CD4-positive, alpha-beta memory T cell (primary cell): Measurements from ENCODE around the gene PIP5K1C. TPM values are rescaled to one million over a fixed set of nuclear protein-coding genes. Genes with fewer than 3 reads are reported as not detected.
"Not testable (repeated sequence)": the region's sequence is repeated elsewhere in the genome, so short reads cannot be mapped to it uniquely, and the experiment has no call there.

Source experiments
- CTCF ChIA-PET: fragments of 350-600 bp; sonication (Branson Sonifier 250); formaldehyde crosslinking; loops from one replicate; lab custom pipeline; 2021; ENCODE audit warnings: inconsistent platforms; ENCODE audit not compliant: partially characterized antibody; lab: Charles Lee
- POLR2A ChIA-PET: fragments of 350-600 bp; sonication (Branson Sonifier 250); formaldehyde crosslinking; loops from one replicate; lab custom pipeline; 2021; ENCODE audit not compliant: partially characterized antibody; lab: Charles Lee
- DNase-seq, 5 donors: peaks; one replicate each; pipeline versions ENCODE4 v3.0.0 to v3.0.0-alpha.2; 2020 to 2022; ENCODE audit warnings: mixed read lengths in 1 of 5
- H3K27ac ChIP-seq: one replicate; pipeline ENCODE4 v1.7.0; 2013; ENCODE audit warnings: low read depth, low read length
- H3K27me3 ChIP-seq: 2 replicates; pipeline ENCODE4 v1.7.0; 2013; ENCODE audit warnings: mild to moderate bottlenecking, low read length, moderate library complexity; ENCODE audit not compliant: insufficient read depth
- H3K36me3 ChIP-seq: 2 replicates; pipeline ENCODE4 v1.7.0; 2013; ENCODE audit warnings: mild to moderate bottlenecking, low read length, moderate library complexity; ENCODE audit not compliant: insufficient read depth
- H3K4me1 ChIP-seq: 2 replicates; pipeline ENCODE4 v1.7.0; 2013; ENCODE audit warnings: mild to moderate bottlenecking, low read length, moderate library complexity; ENCODE audit not compliant: insufficient read depth
- H3K4me3 ChIP-seq, 2 donors: one replicate each; pipeline ENCODE4 v1.7.0; 2013; ENCODE audit warnings: low read length in 2 of 2, mild to moderate bottlenecking in 1 of 2
- H3K9me3 ChIP-seq, 2 donors: one replicate each; pipeline ENCODE4 v1.7.0; 2013; ENCODE audit warnings: low read length in 2 of 2, control low read depth in 1 of 2; ENCODE audit not compliant: control insufficient read depth in 1 of 2
- H3K27ac Mint-ChIP-seq, 7 donors: one replicate each; pipeline ENCODE4 v1.8.0; 2020 to 2021; ENCODE audit warnings: mixed read lengths in 7 of 7, mild to moderate bottlenecking in 6 of 7, inconsistent platforms in 3 of 7, moderate library complexity in 3 of 7
- H3K27me3 Mint-ChIP-seq, 2 donors: one replicate each; pipeline ENCODE4 v1.8.0; 2020 to 2021; ENCODE audit warnings: mixed read lengths in 2 of 2
- H3K36me3 Mint-ChIP-seq, 2 donors: one replicate each; pipeline ENCODE4 v1.8.0; 2020 to 2021; ENCODE audit warnings: mixed read lengths in 2 of 2, inconsistent platforms in 1 of 2, mild to moderate bottlenecking in 1 of 2
- H3K4me1 Mint-ChIP-seq, 4 donors: one replicate each; pipeline ENCODE4 v1.8.0; 2020 to 2021; ENCODE audit warnings: mixed read lengths in 4 of 4, mild to moderate bottlenecking in 1 of 4
- H3K4me3 Mint-ChIP-seq, 8 donors: one replicate each; pipeline ENCODE4 v1.8.0; 2020 to 2021; ENCODE audit warnings: mixed read lengths in 8 of 8, mild to moderate bottlenecking in 7 of 8, moderate library complexity in 6 of 8, inconsistent platforms in 3 of 8
- H3K9me3 Mint-ChIP-seq, 8 donors: one replicate each; pipeline ENCODE4 v1.8.0; 2020 to 2021; ENCODE audit warnings: mixed read lengths in 8 of 8, mild to moderate bottlenecking in 5 of 8, inconsistent platforms in 3 of 8, moderate library complexity in 1 of 8
- intact Hi-C: fragments of 100-400 bp; cut with micrococcal nuclease; formaldehyde crosslinking; loops from one replicate; pipeline ENCODE4 v1.15.1; 2023
- polyA plus RNA-seq, 2 donors: library from polyadenylated mRNA; unstranded; fragments of 300-500 nt; fragmentation: Illumina TruSeq; gene quantifications; one replicate each; pipeline ENCODE4 v1.2.3, GENCODE V29; 2021
- total RNA-seq, 2 experiments: library from RNA; stranded (reverse); gene quantifications; one replicate each; pipeline ENCODE4 v1.2.3, GENCODE V29; 2021

The PIP5K1C gene
- total and polyA plus RNA-seq, 4 experiments from 2014 or later = 1.7 to 29.7 (median 23.7) TPM

DNA sequence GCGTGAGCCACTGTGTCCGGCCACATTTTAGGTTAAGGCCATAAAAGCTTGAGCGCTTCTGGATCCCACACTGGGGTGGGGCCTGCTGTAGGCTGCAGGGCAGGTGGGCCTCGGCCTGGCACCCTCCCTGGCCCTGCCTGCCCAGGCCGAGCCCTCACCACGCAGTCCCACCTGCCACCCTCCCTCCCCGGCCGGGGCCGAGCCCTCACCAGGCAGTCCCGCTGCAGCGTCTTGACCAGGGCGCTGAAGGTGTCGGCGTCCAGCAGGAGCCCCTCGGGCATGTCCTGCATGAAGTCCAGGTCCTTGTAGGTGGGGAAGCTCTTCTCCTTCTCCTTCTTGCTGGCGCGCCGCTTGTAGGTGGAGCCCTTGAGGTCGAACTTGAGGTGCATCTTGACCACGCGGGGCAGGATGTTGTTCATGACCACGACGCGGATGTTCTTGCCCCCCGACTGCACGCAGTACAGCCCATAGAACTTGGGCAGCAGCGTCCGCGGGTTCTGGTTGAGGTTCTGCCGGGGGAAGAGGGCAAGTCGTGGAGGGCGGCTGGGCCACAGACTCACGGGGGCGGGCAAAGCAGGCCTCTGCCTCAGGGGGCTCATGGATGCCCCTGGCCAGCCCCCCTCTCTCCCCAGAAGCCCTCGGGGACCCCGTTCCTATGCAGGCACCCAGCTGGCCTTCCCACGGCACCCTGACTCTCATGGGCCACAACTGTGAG, 47.0 kb downstream of the PIP5K1C start:
- POLR2A ChIA-PET = no interaction called here
- no peak overlapping the region for H3K27ac Mint-ChIP-seq
- Histone ChIP-seq H3K4me1 (no peaks in the 10 kb centered on the region), H3K36me3 (peaks cover 6% of the 10 kb centered on the region), H3K9me3 (no peaks in the 10 kb centered on the region), H3K27me3 (no peaks in the 10 kb centered on the region), H3K27ac (no peak overlapping the region), H3K4me3 (no peak overlapping the region)
- no peaks in the 10 kb centered on the region for H3K27me3 Mint-ChIP-seq
- no peaks in the 10 kb centered on the region for H3K4me1 Mint-ChIP-seq
- DNase-seq = no peak
- intact Hi-C loops = no loop called here
- H3K4me3 Mint-ChIP-seq = no peak overlapping the region
- CTCF ChIA-PET = interaction anchor here (1.2 kb wide), 1 partner anchor 107 kb away, joined by 3 read pairs; no protein-coding TSS in a partner anchor
- no peaks in the 10 kb centered on the region for H3K9me3 Mint-ChIP-seq
- H3K36me3 Mint-ChIP-seq = peaks cover 7 to 10% of the 10 kb centered on the region in 2 donors

DNA sequence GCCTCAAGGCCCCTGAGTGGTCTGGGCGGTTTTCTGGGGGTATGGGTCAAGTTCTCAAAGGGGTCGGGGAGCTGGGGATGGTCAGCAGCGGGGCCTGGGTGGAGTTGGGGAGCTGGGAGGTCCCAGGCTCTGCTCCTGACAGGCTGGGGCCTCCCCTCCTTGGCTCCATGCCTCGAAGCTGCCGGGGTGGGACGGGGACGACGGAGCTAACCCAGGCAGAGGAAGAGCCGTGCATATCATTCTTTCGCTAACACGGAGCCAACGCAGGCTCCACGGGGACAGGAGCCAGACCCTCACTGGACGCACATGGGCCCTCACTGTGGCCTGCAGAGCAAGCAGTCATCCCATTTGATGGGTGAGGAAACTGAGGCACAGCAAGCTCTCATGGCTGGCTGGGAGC, 47.8 kb downstream of the PIP5K1C start:
- no peaks in the 10 kb centered on the region for H3K27me3 Mint-ChIP-seq
- peaks cover 7 to 9% of the 10 kb centered on the region in 2 donors for H3K36me3 Mint-ChIP-seq
- H3K4me1 Mint-ChIP-seq = no peaks in the 10 kb centered on the region
- Histone ChIP-seq H3K9me3 (no peaks in the 10 kb centered on the region), H3K4me1 (no peaks in the 10 kb centered on the region), H3K27ac (no peak overlapping the region), H3K27me3 (no peaks in the 10 kb centered on the region), H3K4me3 (no peak overlapping the region), H3K36me3 (peaks cover 6% of the 10 kb centered on the region)
- no peak overlapping the region for H3K27ac Mint-ChIP-seq
- CTCF ChIA-PET = interaction anchor here (1.2 kb wide), 1 partner anchor 106 kb away, joined by 3 read pairs; no protein-coding TSS in a partner anchor
- POLR2A ChIA-PET = no interaction called here
- intact Hi-C loops = no loop called here
- no peak for DNase-seq
- no peak overlapping the region for H3K4me3 Mint-ChIP-seq
- H3K9me3 Mint-ChIP-seq = no peaks in the 10 kb centered on the region

DNA sequence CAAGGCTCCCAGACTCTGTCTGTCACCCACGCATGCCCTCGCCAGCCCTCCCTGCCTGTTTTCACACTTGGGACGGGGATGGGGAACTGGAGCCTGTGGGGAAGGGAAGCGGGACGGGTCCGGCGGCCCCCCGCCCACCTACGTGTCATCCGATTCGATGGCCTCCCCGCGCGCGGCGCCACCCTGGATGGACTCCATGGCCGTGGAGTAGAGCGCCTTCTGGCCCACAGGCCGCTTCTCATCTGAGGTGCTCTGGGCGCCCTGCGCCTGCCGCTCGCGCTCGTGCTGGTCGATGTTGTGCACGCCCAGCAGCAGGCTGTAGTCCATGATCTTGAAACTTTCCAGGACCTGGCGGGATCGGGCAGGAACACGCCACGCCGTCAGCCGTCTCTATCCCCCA, 48.6 kb downstream of the PIP5K1C start:
- H3K27ac Mint-ChIP-seq = peak overlapping the region in 1 of 7 donors; percentile 85
- no peaks in the 10 kb centered on the region for H3K9me3 Mint-ChIP-seq
- no peaks in the 10 kb centered on the region for H3K4me1 Mint-ChIP-seq
- H3K4me3 Mint-ChIP-seq = no peak overlapping the region
- peaks cover 0 to 3% of the 10 kb centered on the region in 2 donors for H3K36me3 Mint-ChIP-seq
- ChIA-PET POLR2A (no interaction called here), CTCF (no interaction called here)
- no peak overlapping the region for H3K27ac ChIP-seq
- no peaks in the 10 kb centered on the region for H3K9me3 ChIP-seq
- no peaks in the 10 kb centered on the region for H3K4me1 ChIP-seq
- H3K36me3 ChIP-seq = no peaks in the 10 kb centered on the region
- H3K4me3 ChIP-seq = no peak overlapping the region
- no peak for DNase-seq
- intact Hi-C loops = no loop called here
- no peaks in the 10 kb centered on the region for H3K27me3 ChIP-seq
- no peaks in the 10 kb centered on the region for H3K27me3 Mint-ChIP-seq

DNA sequence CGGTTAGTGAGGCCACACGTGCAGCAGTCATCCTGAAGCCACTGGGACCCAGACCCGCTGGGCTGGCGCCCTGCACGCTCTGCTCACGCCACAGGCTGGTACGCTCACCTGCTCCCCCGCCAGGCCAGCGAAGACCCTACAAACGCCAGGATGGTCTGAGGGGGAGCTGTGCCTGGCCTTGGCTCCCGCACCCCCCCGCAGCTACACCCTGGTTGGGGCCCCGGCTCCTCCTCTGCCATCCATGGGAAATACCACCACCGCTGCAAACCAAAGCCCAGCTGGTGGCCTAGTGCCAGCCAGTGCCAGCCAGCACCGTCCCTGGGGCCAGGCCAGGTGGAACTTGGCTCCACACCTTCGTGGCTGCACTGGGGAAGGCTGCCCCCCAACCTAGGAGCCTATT, 50.4 kb downstream of the PIP5K1C start:
- no peak overlapping the region for H3K4me3 ChIP-seq
- H3K27ac Mint-ChIP-seq = no peak overlapping the region
- H3K27me3 ChIP-seq = no peaks in the 10 kb centered on the region
- H3K36me3 Mint-ChIP-seq = peaks cover 0 to 6% of the 10 kb centered on the region in 2 donors
- no peaks in the 10 kb centered on the region for H3K4me1 Mint-ChIP-seq
- H3K9me3 Mint-ChIP-seq = no peaks in the 10 kb centered on the region
- ChIA-PET CTCF (no interaction called here), POLR2A (no interaction called here)
- H3K9me3 ChIP-seq = no peaks in the 10 kb centered on the region
- H3K4me3 Mint-ChIP-seq = no peak overlapping the region
- H3K4me1 ChIP-seq = no peaks in the 10 kb centered on the region
- no peak overlapping the region for H3K27ac ChIP-seq
- no peak for DNase-seq
- H3K27me3 Mint-ChIP-seq = no peaks in the 10 kb centered on the region
- H3K36me3 ChIP-seq = no peaks in the 10 kb centered on the region
- intact Hi-C loops = no loop called here

DNA sequence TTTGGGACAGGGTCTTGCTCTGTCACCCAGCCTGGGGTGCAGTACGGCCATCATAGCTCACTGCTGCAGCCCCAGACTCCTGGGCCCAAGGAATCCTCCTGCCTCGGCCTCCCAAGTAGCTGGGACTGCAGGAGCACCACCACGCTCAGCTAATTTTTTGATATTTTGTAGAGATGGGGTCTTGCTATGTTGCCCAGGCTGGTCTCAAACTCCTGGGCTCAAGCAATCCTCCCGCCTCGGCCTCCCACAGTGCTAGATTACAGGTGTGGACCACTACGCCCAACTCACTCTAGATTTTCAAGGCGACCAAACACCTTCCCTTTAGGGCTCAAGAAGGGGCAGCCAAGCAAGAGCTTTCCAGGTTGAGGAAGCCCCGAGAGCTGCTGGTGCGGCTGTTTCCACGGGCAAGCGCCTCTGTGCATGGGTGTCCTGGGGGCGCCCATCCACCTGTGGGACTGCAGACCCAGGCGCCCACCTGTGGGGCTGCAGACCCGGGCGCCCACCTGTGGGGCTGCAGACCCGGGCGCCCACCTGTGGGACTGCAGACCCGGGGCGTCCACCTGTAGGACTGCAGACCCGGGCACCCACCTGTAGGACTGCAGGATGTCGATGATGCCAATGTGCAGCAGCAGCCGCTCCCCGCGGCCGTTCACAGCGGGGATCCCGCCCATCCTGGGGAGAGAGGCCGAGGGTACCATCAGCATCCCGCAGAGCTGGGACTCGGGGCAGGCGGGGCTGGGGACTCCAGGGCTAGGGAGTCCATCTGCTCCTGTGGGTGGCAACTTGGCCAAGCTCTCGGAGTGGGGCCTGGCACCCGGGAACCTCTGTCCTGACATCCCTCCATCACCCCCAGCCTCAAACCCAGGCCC, 52.0 kb downstream of the PIP5K1C start:
- intact Hi-C loops = no loop called here
- no peaks in the 10 kb centered on the region for H3K36me3 ChIP-seq
- no peak for DNase-seq
- Mint-ChIP-seq H3K4me1 (no peaks in the 10 kb centered on the region), H3K36me3 (peaks cover 0 to 6% of the 10 kb centered on the region in 2 donors), H3K4me3 (no peak overlapping the region), H3K9me3 (no peaks in the 10 kb centered on the region), H3K27ac (peak overlapping the region in 1 of 7 donors; percentile 70), H3K27me3 (no peaks in the 10 kb centered on the region)
- CTCF ChIA-PET = no interaction called here
- H3K4me3 ChIP-seq = no peak overlapping the region
- H3K27ac ChIP-seq = no peak overlapping the region
- no peaks in the 10 kb centered on the region for H3K27me3 ChIP-seq
- no peaks in the 10 kb centered on the region for H3K4me1 ChIP-seq
- H3K9me3 ChIP-seq = no peaks in the 10 kb centered on the region
- POLR2A ChIA-PET = no interaction called here

DNA sequence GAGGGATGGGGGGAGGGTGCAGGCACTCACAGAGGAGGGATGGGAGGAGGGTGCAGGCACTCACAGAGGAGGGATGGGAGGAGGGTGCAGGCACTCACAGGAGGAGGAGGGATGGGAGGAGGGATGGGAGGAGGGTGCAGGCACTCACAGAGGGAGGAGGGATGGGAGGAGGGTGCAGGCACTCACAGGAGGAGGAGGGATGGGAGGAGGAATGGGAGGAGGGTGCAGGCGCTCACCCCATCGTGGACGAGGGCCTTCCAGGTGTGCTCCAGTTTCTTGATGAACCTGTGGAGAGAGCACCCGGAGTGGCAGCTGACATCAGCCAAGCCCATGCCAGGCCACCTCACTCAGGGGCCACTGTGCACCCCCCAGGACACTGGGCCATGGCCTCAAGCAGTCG, 53.2 kb downstream of the PIP5K1C start:
- intact Hi-C loops, H3K27me3 Mint-ChIP-seq, H3K4me3 ChIP-seq, H3K36me3 Mint-ChIP-seq, H3K4me1 ChIP-seq, H3K27me3 ChIP-seq, POLR2A ChIA-PET, DNase-seq, H3K27ac Mint-ChIP-seq, H3K27ac ChIP-seq, H3K4me3 Mint-ChIP-seq, H3K36me3 ChIP-seq, CTCF ChIA-PET, H3K9me3 Mint-ChIP-seq, H3K4me1 Mint-ChIP-seq, H3K9me3 ChIP-seq: not testable (repeated sequence)

DNA sequence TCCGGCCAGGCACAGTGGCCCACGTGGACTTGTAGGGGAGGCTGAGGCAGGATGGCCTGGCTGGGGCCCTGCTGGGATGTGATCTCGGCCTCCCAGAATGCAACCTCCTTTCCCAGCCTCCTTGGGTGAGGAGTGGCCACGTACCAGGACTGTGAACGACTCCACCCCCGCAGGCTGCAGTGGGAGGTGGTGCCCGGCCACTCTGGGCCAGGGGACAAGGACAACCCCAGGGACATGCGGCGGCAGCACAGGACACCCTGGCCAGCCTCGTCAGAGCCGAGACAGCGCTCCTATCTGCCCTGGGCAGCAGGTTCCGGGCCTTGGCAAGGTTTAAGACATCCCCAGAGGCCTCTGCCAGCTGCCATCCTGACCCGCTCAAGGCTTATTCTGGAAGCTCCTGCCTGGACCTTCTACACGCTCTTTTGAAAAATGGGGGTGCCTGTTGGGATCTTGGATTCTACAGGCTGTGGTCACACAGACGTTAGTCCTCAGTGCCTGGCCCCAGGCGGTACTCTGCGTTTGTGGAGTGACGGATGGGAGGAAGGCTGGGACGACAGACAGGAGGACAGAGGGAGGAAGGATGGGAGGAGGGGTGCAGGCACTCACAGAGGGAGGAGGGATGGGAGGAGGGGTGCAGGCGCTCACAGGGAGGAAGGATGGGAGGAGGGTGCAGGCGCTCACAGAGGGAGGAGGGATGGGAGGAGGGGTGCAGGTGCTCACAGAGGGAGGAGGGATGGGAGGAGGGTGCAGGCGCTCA, 53.8 kb downstream of the PIP5K1C start:
- no peak overlapping the region for H3K27ac ChIP-seq
- ChIA-PET CTCF (no interaction called here), POLR2A (no interaction called here)
- intact Hi-C loops = no loop called here
- no peak for DNase-seq
- H3K27ac Mint-ChIP-seq = no peak overlapping the region
- no peaks in the 10 kb centered on the region for H3K4me1 Mint-ChIP-seq
- no peaks in the 10 kb centered on the region for H3K9me3 ChIP-seq
- H3K36me3 Mint-ChIP-seq = peaks cover 4 to 6% of the 10 kb centered on the region in 2 donors
- H3K27me3 Mint-ChIP-seq = no peaks in the 10 kb centered on the region
- H3K9me3 Mint-ChIP-seq = no peaks in the 10 kb centered on the region
- no peaks in the 10 kb centered on the region for H3K4me1 ChIP-seq
- no peaks in the 10 kb centered on the region for H3K27me3 ChIP-seq
- no peak overlapping the region for H3K4me3 ChIP-seq
- no peak overlapping the region for H3K4me3 Mint-ChIP-seq
- H3K36me3 ChIP-seq = no peaks in the 10 kb centered on the region
